SK-N-SH (cell line): ENCODE data around the gene SLC9A6. TPM values are rescaled to one million over a fixed set of nuclear protein-coding genes. Genes with fewer than 3 reads are reported as not detected.

Experiments
- CTCF ChIA-PET: fragments of 300-600, 350-600 bp; formaldehyde crosslinking; extraction: SDS; loops from one replicate; lab custom pipeline; 2021; lab: Yijun Ruan, JAX
- POLR2A ChIA-PET: fragments of 350-600 bp; sonication (Branson Sonifier 250); formaldehyde crosslinking; extraction: SDS; loops from one replicate; lab custom pipeline; 2020; ENCODE audit warnings: antibody characterized with exemption, inconsistent platforms; lab: Yijun Ruan, JAX
- DNase-seq: peaks from one replicate; pipeline ENCODE4 v3.0.0; 2012
- H2AFZ ChIP-seq: fragments of 200-600 bp; sonication (generic); 2 replicates; pipeline ENCODE4 v1.8.1; 2016; ENCODE audit warnings: antibody characterized with exemption, mild to moderate bottlenecking, low read depth
- H3F3A ChIP-seq: fragments of 200-600 bp; sonication (generic); replicated peaks from 2 replicates; pipeline ENCODE3; 2016; ENCODE audit warnings: antibody characterized with exemption, mild to moderate bottlenecking; ENCODE audit not compliant: insufficient read depth
- H3K27ac ChIP-seq, 2 experiments: fragments of 200-500 bp in 1 of 2; fragments of 200-600 bp in 1 of 2; sonication (Bioruptor generic) in 1 of 2; sonication (generic), shearing (Covaris generic) in 1 of 2; 2 replicates each; pipeline versions ENCODE4 v1.5.1 to v1.6.1; 2014 to 2016; ENCODE audit warnings: low read depth in 2 of 2, inconsistent platforms in 1 of 2, low read length in 1 of 2, mild to moderate bottlenecking in 1 of 2, mixed read lengths in 1 of 2
- H3K27me3 ChIP-seq: fragments of 200-600 bp; sonication (generic), shearing (Covaris generic); 2 replicates; pipeline ENCODE4 v1.6.1; 2016; ENCODE audit warnings: mixed run types; ENCODE audit not compliant: insufficient read depth
- H3K36me3 ChIP-seq, 2 experiments: fragments of 200-500 bp in 1 of 2; fragments of 200-600 bp in 1 of 2; sonication (Bioruptor generic) in 1 of 2; sonication (generic) in 1 of 2; replicated peaks in 1 of 2; 2 replicates each; pipeline versions ENCODE3 to v1.5.1; 2014 to 2016; ENCODE audit warnings: low read length in 1 of 2, mild to moderate bottlenecking in 1 of 2; ENCODE audit not compliant: insufficient read depth in 2 of 2, control insufficient read depth in 1 of 2
- H3K4me1 ChIP-seq, 2 experiments: fragments of 200-500 bp in 1 of 2; fragments of 200-600 bp in 1 of 2; sonication (Bioruptor generic) in 1 of 2; sonication (generic), shearing (Covaris generic) in 1 of 2; 2 replicates each; pipeline versions ENCODE4 v1.5.1 to v1.6.1; 2014 to 2016; ENCODE audit warnings: low read depth in 1 of 2, low read length in 1 of 2, mixed run types in 1 of 2; ENCODE audit not compliant: insufficient read depth in 2 of 2, control insufficient read depth in 1 of 2
- H3K4me2 ChIP-seq: fragments of 200-600 bp; sonication (generic), shearing (Covaris generic); 2 replicates; pipeline ENCODE4 v1.6.1; 2017; ENCODE audit warnings: mixed run types
- H3K4me3 ChIP-seq, 2 experiments: fragments of 200-500 bp in 1 of 2; fragments of 200-600 bp in 1 of 2; sonication (Bioruptor generic) in 1 of 2; sonication (generic), shearing (Covaris generic) in 1 of 2; 2 replicates each; pipeline versions ENCODE4 v1.5.1 to v1.8.1; 2014 to 2016; ENCODE audit warnings: low read depth in 2 of 2, inconsistent platforms in 1 of 2, low read length in 1 of 2, mild to moderate bottlenecking in 1 of 2, mixed read lengths in 1 of 2, moderate library complexity in 1 of 2
- H3K79me2 ChIP-seq: fragments of 200-600 bp; sonication (generic); 2 replicates; pipeline ENCODE4 v1.8.1; 2017; ENCODE audit warnings: mild to moderate bottlenecking; ENCODE audit not compliant: insufficient read depth
- H3K9ac ChIP-seq: fragments of 200-600 bp; sonication (generic); 2 replicates; pipeline ENCODE4 v1.6.1; 2017; ENCODE audit warnings: mixed run types
- H3K9me2 ChIP-seq: fragments of 200-600 bp; sonication (generic); 2 replicates; pipeline ENCODE4 v1.6.1; 2017; ENCODE audit warnings: mixed run types
- H3K9me3 ChIP-seq: fragments of 200-600 bp; sonication (generic); 2 replicates; pipeline ENCODE4 v1.6.1; 2017; ENCODE audit warnings: mixed run types, mild to moderate bottlenecking, moderate library complexity
- H4K20me1 ChIP-seq: fragments of 200-600 bp; sonication (generic); 2 replicates; pipeline ENCODE4 v1.6.1; 2017; ENCODE audit warnings: mild to moderate bottlenecking, mixed run types; ENCODE audit not compliant: insufficient read depth
- FOSL2 ChIP-seq: IDR thresholded peaks from 2 replicates; pipeline ENCODE4 v1.4.0; 2012; ENCODE audit warnings: low read depth, mild to moderate bottlenecking, moderate library complexity, borderline replicate concordance
- FOXM1 ChIP-seq: IDR thresholded peaks from 2 replicates; pipeline ENCODE4 v1.4.0; 2012; ENCODE audit warnings: low read depth, mild to moderate bottlenecking
- POLR2AphosphoS5 ChIP-seq: IDR thresholded peaks from 2 replicates; pipeline ENCODE4 v1.6.1; 2012; ENCODE audit warnings: low read depth, low read length
- RFX5 ChIP-seq: IDR thresholded peaks from 2 replicates; pipeline ENCODE4 v1.6.1; 2012; ENCODE audit warnings: mild to moderate bottlenecking, improper control_type of control experiment, low read length
- TCF12 ChIP-seq: IDR thresholded peaks from 2 replicates; pipeline ENCODE4 v1.4.0; 2012
- YY1 ChIP-seq: IDR thresholded peaks from 2 replicates; pipeline ENCODE4 v1.4.0; 2012; ENCODE audit warnings: low read depth, mild to moderate bottlenecking
- whole genome bisulfite sequencing: methylation state at CpG from one replicate; pipeline ENCODE4 v1.1.6; 2017; ENCODE audit warnings: low lambda C conversion rate; 5-methylcytosine and 5-hydroxymethylcytosine counted together
- polyA plus RNA-seq, 3 experiments: library from polyadenylated mRNA; depleted of rRNA; stranded (reverse); fragments of >200 nt; gene quantifications; 2 replicates each; pipeline ENCODE4 v1.2.3, GENCODE V29; 2012
- TF ChIP-seq, protein P1 (sequence below): IDR thresholded peaks from 2 replicates; pipeline ENCODE4 v1.4.0; 2012; ENCODE audit warnings: low read depth, borderline replicate concordance
- TF ChIP-seq, protein P2 (sequence below): IDR thresholded peaks from 2 replicates; pipeline ENCODE4 v1.4.0; 2012; ENCODE audit warnings: low read depth, borderline replicate concordance
- TF ChIP-seq, protein P3 (sequence below): IDR thresholded peaks from 2 replicates; pipeline ENCODE4; 2012
- TF ChIP-seq, protein P4 (sequence below): fragments of 200-600 bp; sonication (generic); IDR thresholded peaks from 2 replicates; pipeline ENCODE4 v1.6.1; 2017; ENCODE audit warnings: antibody characterized with exemption, mild to moderate bottlenecking, moderate library complexity
- TF ChIP-seq, protein P5 (sequence below): IDR thresholded peaks from 2 replicates; pipeline ENCODE4 v1.4.0; 2012; ENCODE audit warnings: low read depth
- TF ChIP-seq, protein P6 (sequence below): IDR thresholded peaks from 2 replicates; pipeline ENCODE4 v1.6.1; 2012; ENCODE audit warnings: mild to moderate bottlenecking, low read depth, low read length, moderate library complexity

SLC9A6 gene
- polyA plus RNA-seq, 1 of the 3 experiments (the other 2 are of a cell fraction): 5.0 TPM

DNA sequence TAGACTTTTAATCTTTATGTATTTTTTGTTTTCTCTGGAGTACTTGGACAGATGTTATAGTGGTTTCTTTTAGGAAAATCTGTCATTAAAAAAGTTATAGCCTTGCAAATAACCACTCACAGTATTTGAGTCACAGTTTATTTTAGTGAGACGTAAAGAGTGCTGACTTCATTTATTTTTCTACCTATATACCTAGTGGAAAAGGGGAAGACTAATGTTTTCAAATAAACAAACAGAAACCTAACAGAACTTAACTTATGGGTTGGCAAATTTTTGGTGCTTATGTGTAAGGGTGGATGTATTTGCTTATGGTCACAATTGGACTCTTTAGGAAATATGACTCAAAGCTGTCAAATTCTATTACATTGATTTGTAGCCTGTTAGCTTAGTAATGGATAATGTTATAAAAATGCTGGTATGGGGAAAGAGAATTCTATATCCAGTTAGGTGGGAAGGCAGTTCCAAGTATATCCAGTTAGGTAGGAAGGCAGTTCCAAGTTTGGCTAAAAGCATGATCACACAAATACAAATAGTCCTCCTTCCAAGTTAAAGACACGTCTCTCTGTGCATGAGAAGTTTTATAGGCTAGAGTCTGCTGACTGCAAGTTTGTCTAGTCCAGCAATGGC, 61.9 kb downstream of the SLC9A6 start (continued):
- TF ChIP-seq, protein P1, sequence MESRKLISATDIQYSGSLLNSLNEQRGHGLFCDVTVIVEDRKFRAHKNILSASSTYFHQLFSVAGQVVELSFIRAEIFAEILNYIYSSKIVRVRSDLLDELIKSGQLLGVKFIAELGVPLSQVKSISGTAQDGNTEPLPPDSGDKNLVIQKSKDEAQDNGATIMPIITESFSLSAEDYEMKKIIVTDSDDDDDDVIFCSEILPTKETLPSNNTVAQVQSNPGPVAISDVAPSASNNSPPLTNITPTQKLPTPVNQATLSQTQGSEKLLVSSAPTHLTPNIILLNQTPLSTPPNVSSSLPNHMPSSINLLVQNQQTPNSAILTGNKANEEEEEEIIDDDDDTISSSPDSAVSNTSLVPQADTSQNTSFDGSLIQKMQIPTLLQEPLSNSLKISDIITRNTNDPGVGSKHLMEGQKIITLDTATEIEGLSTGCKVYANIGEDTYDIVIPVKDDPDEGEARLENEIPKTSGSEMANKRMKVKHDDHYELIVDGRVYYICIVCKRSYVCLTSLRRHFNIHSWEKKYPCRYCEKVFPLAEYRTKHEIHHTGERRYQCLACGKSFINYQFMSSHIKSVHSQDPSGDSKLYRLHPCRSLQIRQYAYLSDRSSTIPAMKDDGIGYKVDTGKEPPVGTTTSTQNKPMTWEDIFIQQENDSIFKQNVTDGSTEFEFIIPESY: no peak
- TF ChIP-seq, protein P2, sequence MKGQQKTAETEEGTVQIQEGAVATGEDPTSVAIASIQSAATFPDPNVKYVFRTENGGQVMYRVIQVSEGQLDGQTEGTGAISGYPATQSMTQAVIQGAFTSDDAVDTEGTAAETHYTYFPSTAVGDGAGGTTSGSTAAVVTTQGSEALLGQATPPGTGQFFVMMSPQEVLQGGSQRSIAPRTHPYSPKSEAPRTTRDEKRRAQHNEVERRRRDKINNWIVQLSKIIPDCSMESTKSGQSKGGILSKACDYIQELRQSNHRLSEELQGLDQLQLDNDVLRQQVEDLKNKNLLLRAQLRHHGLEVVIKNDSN: no peak
- TF ChIP-seq, protein P3, sequence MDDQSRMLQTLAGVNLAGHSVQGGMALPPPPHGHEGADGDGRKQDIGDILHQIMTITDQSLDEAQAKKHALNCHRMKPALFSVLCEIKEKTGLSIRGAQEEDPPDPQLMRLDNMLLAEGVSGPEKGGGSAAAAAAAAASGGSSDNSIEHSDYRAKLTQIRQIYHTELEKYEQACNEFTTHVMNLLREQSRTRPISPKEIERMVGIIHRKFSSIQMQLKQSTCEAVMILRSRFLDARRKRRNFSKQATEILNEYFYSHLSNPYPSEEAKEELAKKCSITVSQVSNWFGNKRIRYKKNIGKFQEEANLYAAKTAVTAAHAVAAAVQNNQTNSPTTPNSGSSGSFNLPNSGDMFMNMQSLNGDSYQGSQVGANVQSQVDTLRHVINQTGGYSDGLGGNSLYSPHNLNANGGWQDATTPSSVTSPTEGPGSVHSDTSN: peak; percentile 85
- no peak for TF ChIP-seq FOXM1
- no peak for TF ChIP-seq YY1
- TF ChIP-seq FOSL2: peak; percentile 58
- TF ChIP-seq RFX5: no peak
- peak; percentile 61 for TF ChIP-seq TCF12
- TF ChIP-seq, protein P4, sequence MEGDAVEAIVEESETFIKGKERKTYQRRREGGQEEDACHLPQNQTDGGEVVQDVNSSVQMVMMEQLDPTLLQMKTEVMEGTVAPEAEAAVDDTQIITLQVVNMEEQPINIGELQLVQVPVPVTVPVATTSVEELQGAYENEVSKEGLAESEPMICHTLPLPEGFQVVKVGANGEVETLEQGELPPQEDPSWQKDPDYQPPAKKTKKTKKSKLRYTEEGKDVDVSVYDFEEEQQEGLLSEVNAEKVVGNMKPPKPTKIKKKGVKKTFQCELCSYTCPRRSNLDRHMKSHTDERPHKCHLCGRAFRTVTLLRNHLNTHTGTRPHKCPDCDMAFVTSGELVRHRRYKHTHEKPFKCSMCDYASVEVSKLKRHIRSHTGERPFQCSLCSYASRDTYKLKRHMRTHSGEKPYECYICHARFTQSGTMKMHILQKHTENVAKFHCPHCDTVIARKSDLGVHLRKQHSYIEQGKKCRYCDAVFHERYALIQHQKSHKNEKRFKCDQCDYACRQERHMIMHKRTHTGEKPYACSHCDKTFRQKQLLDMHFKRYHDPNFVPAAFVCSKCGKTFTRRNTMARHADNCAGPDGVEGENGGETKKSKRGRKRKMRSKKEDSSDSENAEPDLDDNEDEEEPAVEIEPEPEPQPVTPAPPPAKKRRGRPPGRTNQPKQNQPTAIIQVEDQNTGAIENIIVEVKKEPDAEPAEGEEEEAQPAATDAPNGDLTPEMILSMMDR: no peak
- TF ChIP-seq, protein P5, sequence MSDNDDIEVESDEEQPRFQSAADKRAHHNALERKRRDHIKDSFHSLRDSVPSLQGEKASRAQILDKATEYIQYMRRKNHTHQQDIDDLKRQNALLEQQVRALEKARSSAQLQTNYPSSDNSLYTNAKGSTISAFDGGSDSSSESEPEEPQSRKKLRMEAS: no peak
- TF ChIP-seq, all 33 proteins: peak for 5

DNA sequence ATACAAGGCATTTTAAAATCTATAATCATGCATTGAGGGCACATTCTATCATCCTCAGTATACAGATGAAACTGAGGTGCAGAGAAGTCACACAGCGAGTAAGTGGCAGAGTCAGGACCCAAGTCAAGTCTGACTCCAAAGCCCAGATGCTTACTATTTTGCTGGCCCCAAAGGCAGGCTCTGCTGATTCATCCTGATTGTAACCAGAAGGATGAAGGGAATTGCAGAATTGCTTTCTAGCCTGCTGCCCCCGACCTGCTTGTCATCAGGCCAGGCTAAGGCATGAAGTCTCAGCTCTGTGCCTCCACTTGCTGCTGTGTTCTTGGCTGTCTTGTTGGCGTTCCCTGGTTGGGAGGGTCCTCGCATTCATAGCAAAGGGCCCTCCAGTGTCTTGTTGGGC, 62.7 kb downstream of the SLC9A6 start:
- Histone ChIP-seq H3K27ac (peak overlapping the region in 1 of 2 experiments; percentile 58; a peak in 1 of 4 replicates), H3K4me3 (no peak overlapping the region), H3K9me2 (no peaks in the 10 kb centered on the region), H4K20me1 (peaks cover 4% of the 10 kb centered on the region; the same call in 1 of the 2 replicates), H3K79me2 (no peaks in the 10 kb centered on the region), H3K27me3 (peaks cover 10% of the 10 kb centered on the region; the same call in 1 of the 2 replicates), H3K36me3 (no peaks in the 10 kb centered on the region), H3K9me3 (no peaks in the 10 kb centered on the region), H3K9ac (no peak overlapping the region), H3K4me2 (peak overlapping the region; percentile 31; the same call in 1 of the 2 replicates), H3K4me1 (peaks cover 0 to 8% of the 10 kb centered on the region in 2 experiments; a peak in 2 of 4 replicates), H2AFZ (no peak overlapping the region), H3F3A (peaks cover 9% of the 10 kb centered on the region)
- ChIA-PET POLR2A (no interaction called here), CTCF (no interaction called here)
- no peak for DNase-seq
- 45% methylated on average over 4 of the region's 4 CpGs for WGBS
- TF ChIP-seq POLR2AphosphoS5 (no peak), TCF12 (peak; percentile 51), FOSL2 (peak; percentile 32; the same call in 1 of the 2 replicates)
- TF ChIP-seq, protein P2: no peak
- TF ChIP-seq, protein P4: no peak
- TF ChIP-seq, protein P6, sequence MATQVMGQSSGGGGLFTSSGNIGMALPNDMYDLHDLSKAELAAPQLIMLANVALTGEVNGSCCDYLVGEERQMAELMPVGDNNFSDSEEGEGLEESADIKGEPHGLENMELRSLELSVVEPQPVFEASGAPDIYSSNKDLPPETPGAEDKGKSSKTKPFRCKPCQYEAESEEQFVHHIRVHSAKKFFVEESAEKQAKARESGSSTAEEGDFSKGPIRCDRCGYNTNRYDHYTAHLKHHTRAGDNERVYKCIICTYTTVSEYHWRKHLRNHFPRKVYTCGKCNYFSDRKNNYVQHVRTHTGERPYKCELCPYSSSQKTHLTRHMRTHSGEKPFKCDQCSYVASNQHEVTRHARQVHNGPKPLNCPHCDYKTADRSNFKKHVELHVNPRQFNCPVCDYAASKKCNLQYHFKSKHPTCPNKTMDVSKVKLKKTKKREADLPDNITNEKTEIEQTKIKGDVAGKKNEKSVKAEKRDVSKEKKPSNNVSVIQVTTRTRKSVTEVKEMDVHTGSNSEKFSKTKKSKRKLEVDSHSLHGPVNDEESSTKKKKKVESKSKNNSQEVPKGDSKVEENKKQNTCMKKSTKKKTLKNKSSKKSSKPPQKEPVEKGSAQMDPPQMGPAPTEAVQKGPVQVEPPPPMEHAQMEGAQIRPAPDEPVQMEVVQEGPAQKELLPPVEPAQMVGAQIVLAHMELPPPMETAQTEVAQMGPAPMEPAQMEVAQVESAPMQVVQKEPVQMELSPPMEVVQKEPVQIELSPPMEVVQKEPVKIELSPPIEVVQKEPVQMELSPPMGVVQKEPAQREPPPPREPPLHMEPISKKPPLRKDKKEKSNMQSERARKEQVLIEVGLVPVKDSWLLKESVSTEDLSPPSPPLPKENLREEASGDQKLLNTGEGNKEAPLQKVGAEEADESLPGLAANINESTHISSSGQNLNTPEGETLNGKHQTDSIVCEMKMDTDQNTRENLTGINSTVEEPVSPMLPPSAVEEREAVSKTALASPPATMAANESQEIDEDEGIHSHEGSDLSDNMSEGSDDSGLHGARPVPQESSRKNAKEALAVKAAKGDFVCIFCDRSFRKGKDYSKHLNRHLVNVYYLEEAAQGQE: no peak
